Loucy (cell line): ENCODE results near the gene ADSL.
"Not testable (repeated sequence)": the region's sequence is repeated elsewhere in the genome, so short reads cannot be mapped to it uniquely, and the experiment has no call there.

ENCODE experiments used
- CTCF ChIP-seq: fragments of 200-600 bp; sonication (generic); conservative IDR thresholded peaks from 2 replicates; pipeline ENCODE4 v1.5.1; 2014; ENCODE audit warnings: mild to moderate bottlenecking, antibody characterized with exemption, low read length
- EZH2phosphoT487 ChIP-seq: fragments of 200-600 bp; IDR thresholded peaks from 2 replicates; pipeline ENCODE4 v1.6.1; 2018; ENCODE audit warnings: antibody characterized with exemption, mild to moderate bottlenecking, moderate library complexity, borderline replicate concordance

DNA sequence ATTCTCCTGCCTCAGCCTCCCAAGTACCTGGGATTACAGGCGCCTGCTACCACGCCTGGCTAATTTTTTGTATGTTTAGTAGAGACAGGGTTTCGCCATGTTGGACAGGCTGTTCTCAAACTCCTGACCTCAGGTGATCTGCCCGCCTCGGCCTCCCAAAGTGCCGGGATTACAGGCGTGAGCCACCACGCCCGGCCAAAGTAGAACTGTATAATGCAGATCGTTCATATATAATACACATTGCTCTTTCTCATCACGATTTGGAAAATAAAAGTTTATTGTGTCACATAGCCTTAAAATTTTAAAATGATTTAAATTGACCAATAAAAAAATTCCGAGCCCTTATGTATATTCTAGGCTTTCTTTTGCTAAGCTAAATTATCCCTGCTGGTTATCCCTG is 34.7 kb upstream of the ADSL start:
- not testable (repeated sequence) for TF ChIP-seq CTCF, EZH2phosphoT487
